NB4 (cell line): ENCODE measurements around the gene SLC30A2.

Experiments used
- DNase-seq: peaks from one replicate; pipeline ENCODE4 v3.0.0; 2010; ENCODE audit warnings: low read depth
- H3K4me3 ChIP-seq: one replicate; pipeline ENCODE4 v1.5.1; 2011; ENCODE audit warnings: mild to moderate bottlenecking, low read depth, low read length, moderate library complexity
- MYC ChIP-seq: IDR thresholded peaks from 2 replicates; pipeline ENCODE4 v1.6.1; 2011; ENCODE audit warnings: low read depth, low read length
- POLR2A ChIP-seq: IDR thresholded peaks from 2 replicates; pipeline ENCODE4 v1.6.1; 2011; ENCODE audit warnings: mild to moderate bottlenecking; ENCODE audit not compliant: insufficient read length; ENCODE audit errors: extremely low read depth
- TF ChIP-seq, protein P1 (sequence below): IDR thresholded peaks from one replicate; pipeline ENCODE4 v1.5.1; 2012; ENCODE audit warnings: low read depth, low read length
- TF ChIP-seq, protein P2 (sequence below): IDR thresholded peaks from 2 replicates; pipeline ENCODE4 v1.6.1; 2011; ENCODE audit warnings: low read depth, low read length

The SLC30A2 gene

DNA sequence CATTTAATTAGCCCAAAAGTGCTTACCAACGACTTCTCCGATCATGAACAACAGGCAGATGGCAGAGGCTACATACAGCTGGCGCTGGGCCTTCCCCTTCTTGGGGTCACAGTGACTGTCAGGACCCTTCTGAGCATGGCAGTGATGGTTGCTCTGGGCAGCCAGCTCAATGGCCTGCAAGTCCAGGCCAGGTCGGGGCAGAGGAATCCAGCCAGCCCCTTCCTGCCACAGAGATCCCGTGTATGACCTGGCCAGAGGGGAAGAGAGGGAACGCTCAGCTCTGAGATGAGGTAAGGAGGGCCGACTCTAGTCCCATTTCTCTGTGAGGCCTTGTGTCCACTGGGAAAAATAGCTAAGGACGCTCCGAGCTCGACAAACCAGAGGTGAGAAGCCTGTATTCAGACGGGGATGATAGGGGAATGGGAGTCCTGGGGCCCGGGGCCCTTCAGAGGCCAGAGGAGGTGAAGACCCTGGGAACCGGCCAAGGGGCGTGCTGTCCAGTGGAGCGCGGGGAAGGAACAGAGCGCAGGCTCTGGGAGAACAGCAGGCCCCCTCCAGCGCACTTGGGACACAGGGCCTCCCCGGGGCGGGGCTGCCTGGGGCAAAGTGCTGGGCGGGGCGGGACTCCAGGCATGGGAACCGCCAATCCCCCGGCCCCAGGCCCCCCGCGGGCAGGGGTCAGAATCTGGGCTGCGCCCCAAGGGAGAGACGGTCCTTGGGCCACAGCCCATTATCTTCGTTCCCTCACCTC lies 772 bp downstream of the SLC30A2 start:
- no peak for DNase-seq
- TF ChIP-seq, protein P1, sequence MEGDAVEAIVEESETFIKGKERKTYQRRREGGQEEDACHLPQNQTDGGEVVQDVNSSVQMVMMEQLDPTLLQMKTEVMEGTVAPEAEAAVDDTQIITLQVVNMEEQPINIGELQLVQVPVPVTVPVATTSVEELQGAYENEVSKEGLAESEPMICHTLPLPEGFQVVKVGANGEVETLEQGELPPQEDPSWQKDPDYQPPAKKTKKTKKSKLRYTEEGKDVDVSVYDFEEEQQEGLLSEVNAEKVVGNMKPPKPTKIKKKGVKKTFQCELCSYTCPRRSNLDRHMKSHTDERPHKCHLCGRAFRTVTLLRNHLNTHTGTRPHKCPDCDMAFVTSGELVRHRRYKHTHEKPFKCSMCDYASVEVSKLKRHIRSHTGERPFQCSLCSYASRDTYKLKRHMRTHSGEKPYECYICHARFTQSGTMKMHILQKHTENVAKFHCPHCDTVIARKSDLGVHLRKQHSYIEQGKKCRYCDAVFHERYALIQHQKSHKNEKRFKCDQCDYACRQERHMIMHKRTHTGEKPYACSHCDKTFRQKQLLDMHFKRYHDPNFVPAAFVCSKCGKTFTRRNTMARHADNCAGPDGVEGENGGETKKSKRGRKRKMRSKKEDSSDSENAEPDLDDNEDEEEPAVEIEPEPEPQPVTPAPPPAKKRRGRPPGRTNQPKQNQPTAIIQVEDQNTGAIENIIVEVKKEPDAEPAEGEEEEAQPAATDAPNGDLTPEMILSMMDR, result no peak
- no peak for TF ChIP-seq POLR2A
- H3K4me3 ChIP-seq, result no peak overlapping the region

DNA sequence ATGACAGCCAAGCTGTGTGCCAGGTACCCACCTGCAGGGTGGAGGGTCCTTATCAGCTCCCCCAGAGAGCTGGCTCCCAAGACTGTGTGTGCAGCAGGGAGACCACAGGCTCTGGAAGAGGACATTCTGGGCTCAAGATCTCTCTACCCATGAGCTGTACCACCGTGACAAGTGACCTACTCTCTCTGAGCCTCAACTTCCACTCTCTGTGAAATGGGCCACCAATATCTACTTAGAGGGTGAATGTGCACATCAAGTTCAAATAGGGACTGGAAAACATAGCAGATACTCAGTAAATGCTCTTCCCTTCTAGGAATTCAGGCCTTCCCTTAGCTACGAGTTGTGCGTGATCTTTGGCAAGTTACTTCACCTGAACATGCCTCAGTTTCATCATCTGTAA lies 1.5 kb downstream of the SLC30A2 start:
- no peak for DNase-seq
- no peak for TF ChIP-seq POLR2A

DNA sequence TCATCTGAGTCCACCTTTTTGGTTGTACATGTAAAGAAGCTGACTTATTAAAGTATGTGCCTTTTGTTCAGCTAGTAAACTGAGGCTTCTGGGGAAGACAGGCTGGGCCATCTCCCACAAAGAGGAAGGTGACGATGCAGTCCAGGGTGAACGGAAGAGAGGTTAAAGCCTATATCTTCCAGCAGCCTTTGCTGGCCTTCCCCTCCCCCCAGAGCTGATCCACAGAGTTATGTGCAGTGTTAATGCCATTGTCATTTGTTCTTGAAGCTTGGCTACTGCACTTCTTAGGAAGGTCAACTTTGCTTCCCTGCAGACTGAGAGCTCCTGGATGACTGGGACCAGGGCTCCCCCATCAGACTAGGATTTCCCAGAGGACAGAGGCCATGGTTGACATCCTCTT lies 2.2 kb downstream of the SLC30A2 start:
- H3K4me3 ChIP-seq, result no peak overlapping the region
- TF ChIP-seq POLR2A (no peak), MYC (no peak)
- TF ChIP-seq, protein P2, sequence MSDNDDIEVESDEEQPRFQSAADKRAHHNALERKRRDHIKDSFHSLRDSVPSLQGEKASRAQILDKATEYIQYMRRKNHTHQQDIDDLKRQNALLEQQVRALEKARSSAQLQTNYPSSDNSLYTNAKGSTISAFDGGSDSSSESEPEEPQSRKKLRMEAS, result no peak
- TF ChIP-seq, protein P1, result no peak
- peak; percentile 30 for DNase-seq

More for the DNA sequence above, 1.5 kb downstream of the SLC30A2 start:
- no peak overlapping the region for H3K4me3 ChIP-seq

DNA sequence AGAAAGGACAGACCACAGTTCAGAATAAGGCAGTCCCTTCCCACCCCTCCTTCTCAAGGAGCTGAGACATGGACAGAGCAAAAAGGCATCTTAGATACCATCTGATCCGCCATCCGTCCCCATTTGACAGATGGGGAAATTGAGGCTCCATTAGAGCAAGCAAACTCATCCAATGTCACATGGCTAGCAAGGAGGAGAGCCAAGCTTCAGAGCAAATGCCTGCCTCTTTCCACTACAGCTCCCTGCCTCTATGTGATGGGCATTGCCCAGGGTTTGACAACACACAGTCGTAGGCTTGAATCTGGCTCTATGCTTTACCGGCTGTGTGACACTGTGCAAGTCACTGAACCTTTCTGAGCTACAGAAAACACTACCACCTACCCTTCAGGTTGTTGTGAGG lies 3.9 kb downstream of the SLC30A2 start:
- H3K4me3 ChIP-seq, result no peak overlapping the region
- TF ChIP-seq POLR2A (no peak), MYC (no peak)
- TF ChIP-seq, protein P1, result no peak
- TF ChIP-seq, protein P2, result no peak
- DNase-seq, result no peak

DNA sequence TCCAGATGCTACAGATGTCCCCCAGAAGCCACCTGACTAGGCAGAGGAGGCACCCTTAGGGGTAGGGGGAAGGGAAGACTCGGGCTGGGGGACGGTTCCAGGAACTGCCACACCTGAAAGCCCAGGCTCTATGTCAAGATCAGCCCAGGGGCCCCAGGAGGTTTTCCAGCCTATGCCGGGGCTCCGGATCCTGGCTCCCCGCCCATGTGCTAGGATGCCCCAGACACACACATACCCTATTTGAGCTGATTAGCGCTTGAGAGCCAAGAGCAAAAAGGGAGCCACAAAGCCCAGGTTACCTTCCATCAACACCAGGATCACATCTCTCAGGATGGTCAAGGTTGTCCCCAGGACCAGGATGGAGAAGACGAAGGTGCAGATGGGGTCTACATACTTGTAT lies 4.5 kb downstream of the SLC30A2 start:
- DNase-seq, result no peak
- no peak overlapping the region for H3K4me3 ChIP-seq
- TF ChIP-seq MYC (no peak), POLR2A (no peak)
- TF ChIP-seq, protein P2, result no peak
- TF ChIP-seq, protein P1, result no peak

DNA sequence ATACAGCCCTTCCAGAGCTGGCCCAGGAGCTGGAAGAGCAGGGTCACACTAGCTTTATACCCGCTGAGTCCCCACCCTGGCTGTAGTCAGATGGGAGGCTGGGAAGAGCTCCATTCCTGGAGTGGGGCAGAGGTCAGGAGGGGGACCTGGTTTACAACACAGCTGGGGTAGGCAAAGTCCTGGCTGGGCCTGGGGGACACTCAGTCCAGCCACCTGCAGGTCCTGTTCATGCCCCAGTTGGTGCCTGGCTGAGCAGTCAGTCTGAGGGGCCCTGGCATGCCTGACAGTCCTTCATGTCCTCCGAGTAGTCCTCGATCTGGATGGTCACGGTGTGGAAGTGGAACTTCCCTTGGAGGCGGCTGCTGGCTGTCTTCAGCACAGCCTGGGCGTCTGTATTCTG lies 7.0 kb downstream of the SLC30A2 start:
- TF ChIP-seq POLR2A, result no peak
- TF ChIP-seq, protein P1, result no peak
- TF ChIP-seq, protein P2, result no peak
- no peak for TF ChIP-seq MYC
- no peak overlapping the region for H3K4me3 ChIP-seq
- DNase-seq, result no peak
